HepG2 (cell line): ENCODE data around the gene ANKRD44. TPM values are rescaled to one million over a fixed set of nuclear protein-coding genes. Genes with fewer than 3 reads are reported as not detected.

Experiments used
- ATAC-seq: fragments of 200-7000 bp; cut with Tn5 transposase; 3 replicates; pipeline ENCODE4 v1.9.1; 2020; ENCODE audit warnings: mild to moderate bottlenecking, moderate library complexity
- BruUV-seq: library from RNA; stranded (reverse); fragments of 400-500 nt; replicated peaks from 2 replicates; lab custom pipeline; 2021; lab: Mats Ljungman, UMichigan
- CTCF ChIA-PET: fragments of 300-600 bp; formaldehyde crosslinking; extraction: SDS; loops from one replicate; lab custom pipeline; 2021; ENCODE audit warnings: low total read pairs, inconsistent platforms, low intra/inter-chr PET ratio; lab: Yijun Ruan, JAX
- POLR2A ChIA-PET: fragments of 350-600 bp; sonication (Branson Sonifier 250); formaldehyde crosslinking; loops from one replicate; lab custom pipeline; 2020; ENCODE audit warnings: antibody characterized with exemption, inconsistent platforms; lab: Yijun Ruan, JAX
- DNase-seq: peaks from one replicate; pipeline ENCODE4 v3.0.0-alpha.2; 2015; ENCODE audit warnings: low spot score
- FAIRE-seq: peaks from 3 replicates; lab custom pipeline; 2011; peaks lifted over from hg19 to GRCh38; lab: Jason Lieb, UNC
- H2AFZ ChIP-seq: one replicate; pipeline ENCODE4 v1.6.1; 2011; ENCODE audit warnings: low read length, inconsistent platforms
- H3K27ac ChIP-seq: fragments of 300-600 bp; 3 replicates; pipeline ENCODE4 v1.8.0; 2011; ENCODE audit warnings: mixed run types, mild to moderate bottlenecking, mixed read lengths, low read length, inconsistent platforms; ENCODE audit not compliant: insufficient read depth; ENCODE audit errors: extremely low read length
- H3K27me3 ChIP-seq, 2 experiments: fragments of 200-600 bp in 1 of 2; 2 replicates in 1 of 2; 3 replicates in 1 of 2; pipeline versions ENCODE4 v1.6.0 to v1.8.0; 2011; ENCODE audit warnings: low read length in 2 of 2, mild to moderate bottlenecking in 2 of 2, moderate library complexity in 2 of 2, inconsistent platforms in 1 of 2; ENCODE audit not compliant: insufficient read depth in 2 of 2, control insufficient read depth in 1 of 2
- H3K36me3 ChIP-seq, 2 experiments: fragments of 200-600 bp in 1 of 2; replicated peaks in 1 of 2; 2 replicates in 1 of 2; 3 replicates in 1 of 2; pipeline versions ENCODE4 v1.5.1 to v1.8.0; 2011; ENCODE audit warnings: low read length in 2 of 2, inconsistent platforms in 1 of 2; ENCODE audit not compliant: insufficient read depth in 2 of 2, control insufficient read depth in 1 of 2
- H3K4me1 ChIP-seq: 2 replicates; pipeline ENCODE4 v1.5.1; 2012; ENCODE audit warnings: low read length, inconsistent platforms; ENCODE audit not compliant: insufficient read depth
- H3K4me2 ChIP-seq: 2 replicates; pipeline ENCODE4 v1.6.0; 2011; ENCODE audit warnings: low read depth, low read length, inconsistent platforms
- H3K4me3 ChIP-seq, 3 experiments: fragments of 200-600 bp in 1 of 3; sonication (generic), shearing (Covaris generic) in 1 of 3; replicated peaks in 1 of 3; 2 replicates each; pipeline ENCODE4 v1.5.1; 2011 to 2016; ENCODE audit warnings: low read length in 3 of 3, inconsistent platforms in 2 of 3, low read depth in 2 of 3, mild to moderate bottlenecking in 2 of 3, control low read depth in 1 of 3, mixed read lengths in 1 of 3; ENCODE audit not compliant: insufficient read depth in 1 of 3
- H3K79me2 ChIP-seq: one replicate; pipeline ENCODE4 v1.6.1; 2011; ENCODE audit warnings: low read length, inconsistent platforms; ENCODE audit not compliant: insufficient read depth
- H3K9ac ChIP-seq: 2 replicates; pipeline ENCODE4 v1.6.0; 2011; ENCODE audit warnings: mild to moderate bottlenecking, low read depth, low read length, inconsistent platforms; ENCODE audit not compliant: insufficient read depth
- H3K9me3 ChIP-seq: 2 replicates; pipeline ENCODE4 v1.5.1; 2012; ENCODE audit warnings: mild to moderate bottlenecking, low read length
- H4K20me1 ChIP-seq: 2 replicates; pipeline ENCODE4 v1.6.0; 2011; ENCODE audit warnings: inconsistent platforms, mild to moderate bottlenecking, low read length, moderate library complexity; ENCODE audit not compliant: insufficient read depth
- BRCA1 ChIP-seq: sonication (generic); formaldehyde crosslinking; IDR thresholded peaks from 2 replicates; pipeline ENCODE4 v1.4.0; 2020; ENCODE audit warnings: missing genetic modification reagents
- CBX1 ChIP-seq: IDR thresholded peaks from one replicate; pipeline ENCODE4 v1.6.1; 2016; ENCODE audit warnings: antibody characterized with exemption, low read depth
- CCAR2 ChIP-seq: fragments of 200-400 bp; formaldehyde crosslinking; optimal IDR thresholded peaks from 2 replicates; pipeline ENCODE3; 2018; ENCODE audit warnings: low read depth, mild to moderate bottlenecking, low read length, moderate library complexity
- CHCHD3 ChIP-seq: sonication (generic); formaldehyde crosslinking; IDR thresholded peaks from 2 replicates; pipeline ENCODE4 v1.8.0; 2022; ENCODE audit warnings: mild to moderate bottlenecking, missing genetic modification reagents, moderate library complexity
- DPF2 ChIP-seq: sonication (generic); formaldehyde crosslinking; IDR thresholded peaks from 2 replicates; pipeline ENCODE4 v1.4.0; 2020; ENCODE audit warnings: mild to moderate bottlenecking, low read depth, missing genetic modification reagents, borderline replicate concordance
- JDP2 ChIP-seq: sonication (generic); formaldehyde crosslinking; IDR thresholded peaks from 2 replicates; pipeline ENCODE4 v1.8.1; 2022; ENCODE audit warnings: missing genetic modification reagents, borderline replicate concordance
- JUNB ChIP-seq: sonication (generic); formaldehyde crosslinking; IDR thresholded peaks from 2 replicates; pipeline ENCODE4 v1.8.0; 2022; ENCODE audit warnings: missing genetic modification reagents, mild to moderate bottlenecking, borderline replicate concordance
- MAFG ChIP-seq: sonication (generic); formaldehyde crosslinking; IDR thresholded peaks from 2 replicates; pipeline ENCODE4 v1.5.1; 2020; ENCODE audit warnings: mild to moderate bottlenecking, missing genetic modification reagents
- NBN ChIP-seq: fragments of 450-650 bp; conservative IDR thresholded peaks from 2 replicates; pipeline ENCODE4 v1.6.1; 2017
- NFYC ChIP-seq: IDR thresholded peaks from 2 replicates; pipeline ENCODE4 v1.6.1; 2016; ENCODE audit warnings: missing genetic modification reagents, missing compliant biosample characterization
- PAWR ChIP-seq: sonication (generic); formaldehyde crosslinking; IDR thresholded peaks from 2 replicates; pipeline ENCODE4 v1.4.0; 2020; ENCODE audit warnings: missing genetic modification reagents, mild to moderate bottlenecking, borderline replicate concordance
- SP140L ChIP-seq: sonication (generic); formaldehyde crosslinking; IDR thresholded peaks from 2 replicates; pipeline ENCODE4 v1.4.0; 2020; ENCODE audit warnings: missing genetic modification reagents, borderline replicate concordance
- TARDBP ChIP-seq: sonication (generic); formaldehyde crosslinking; IDR thresholded peaks from 2 replicates; pipeline ENCODE4 v1.8.0; 2022; ENCODE audit warnings: mild to moderate bottlenecking, missing genetic modification reagents
- ZBTB44 ChIP-seq: sonication (generic); formaldehyde crosslinking; IDR thresholded peaks from 2 replicates; pipeline ENCODE4 v1.4.0; 2020; ENCODE audit warnings: missing genetic modification reagents
- ZMYM4 ChIP-seq: sonication (generic); formaldehyde crosslinking; IDR thresholded peaks from 2 replicates; pipeline ENCODE4 v1.8.1; 2023; ENCODE audit warnings: mild to moderate bottlenecking, missing genetic modification reagents
- ZNF33A ChIP-seq: sonication (generic); formaldehyde crosslinking; IDR thresholded peaks from 2 replicates; pipeline ENCODE4 v1.5.1; 2020; ENCODE audit warnings: missing genetic modification reagents, mild to moderate bottlenecking, moderate library complexity, borderline replicate concordance
- ZNF619 ChIP-seq: sonication (generic); formaldehyde crosslinking; IDR thresholded peaks from 2 replicates; pipeline ENCODE4 v1.4.0; 2020; ENCODE audit warnings: mild to moderate bottlenecking, missing genetic modification reagents
- in situ Hi-C: cut with HindIII; loops from 2 replicates; pipeline ENCODE4 v1.10.0; 2017; ENCODE audit warnings: low pct_unique_long_range_greater_than_20kb; ENCODE audit not compliant: extremely low pct_ligation_motif_present
- intact Hi-C: fragments of 100-400 bp; cut with micrococcal nuclease; formaldehyde crosslinking; loops from one replicate; pipeline ENCODE4 v1.10.0; 2022; ENCODE audit not compliant: unreplicated experiment
- polyA plus RNA-seq, 8 experiments: library from polyadenylated mRNA; depleted of rRNA in 3 of 8; stranded (reverse) in 7 of 8; unstranded in 1 of 8; fragments of >200 nt; fragmentation: Illumina TruSeq in 4 of 8; extraction: Trizol in 4 of 8; gene quantifications; 2 replicates each; pipeline versions ENCODE4 v1.2.1 to v1.2.3, GENCODE V29; 2011 to 2016; ENCODE audit warnings: low read depth in 4 of 8, missing spikeins in 1 of 8, mixed read lengths in 1 of 8; ENCODE audit not compliant: insufficient read depth in 1 of 8
- total RNA-seq, 5 experiments: library from RNA; depleted of rRNA; stranded (reverse); fragments of >200 nt; fragmentation: Illumina TruSeq; extraction: Trizol; gene quantifications; 2 replicates each; pipeline ENCODE4 v1.2.3, GENCODE V29; 2016; ENCODE audit warnings: low read depth in 1 of 5
- TF ChIP-seq, protein P1 (sequence below): sonication (generic); formaldehyde crosslinking; IDR thresholded peaks from 2 replicates; pipeline ENCODE4 v1.4.0; 2020; ENCODE audit warnings: missing genetic modification reagents, borderline replicate concordance
- TF ChIP-seq, protein P2 (sequence below): conservative IDR thresholded peaks from 2 replicates; pipeline ENCODE4 v1.6.1; 2018; ENCODE audit warnings: missing genetic modification reagents
- TF ChIP-seq, protein P3 (sequence below): sonication (generic); formaldehyde crosslinking; IDR thresholded peaks from 2 replicates; pipeline ENCODE4 v1.8.0; 2022; ENCODE audit warnings: missing genetic modification reagents, mild to moderate bottlenecking, moderate library complexity, borderline replicate concordance

Gene ANKRD44
- total and polyA plus RNA-seq, 2 of the 13 experiments (the other 11 are each of a cell fraction or from before 2014, with no cell fraction given): 0.04 to 0.11 TPM

GRCh38 chr2:197241596-197241995 is 69.0 kb downstream of the ANKRD44 start:
- in situ Hi-C loops: no loop called here
- H3K4me2 ChIP-seq: no peak overlapping the region
- TF ChIP-seq, protein P1, sequence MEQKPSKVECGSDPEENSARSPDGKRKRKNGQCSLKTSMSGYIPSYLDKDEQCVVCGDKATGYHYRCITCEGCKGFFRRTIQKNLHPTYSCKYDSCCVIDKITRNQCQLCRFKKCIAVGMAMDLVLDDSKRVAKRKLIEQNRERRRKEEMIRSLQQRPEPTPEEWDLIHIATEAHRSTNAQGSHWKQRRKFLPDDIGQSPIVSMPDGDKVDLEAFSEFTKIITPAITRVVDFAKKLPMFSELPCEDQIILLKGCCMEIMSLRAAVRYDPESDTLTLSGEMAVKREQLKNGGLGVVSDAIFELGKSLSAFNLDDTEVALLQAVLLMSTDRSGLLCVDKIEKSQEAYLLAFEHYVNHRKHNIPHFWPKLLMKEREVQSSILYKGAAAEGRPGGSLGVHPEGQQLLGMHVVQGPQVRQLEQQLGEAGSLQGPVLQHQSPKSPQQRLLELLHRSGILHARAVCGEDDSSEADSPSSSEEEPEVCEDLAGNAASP (CRISPR knock-in tag): no peak
- no peak for TF ChIP-seq CCAR2
- TF ChIP-seq JUNB (CRISPR knock-in tag): no peak
- TF ChIP-seq SP140L (CRISPR knock-in tag): no peak
- TF ChIP-seq NFYC (CRISPR knock-in tag): no peak
- TF ChIP-seq ZMYM4 (CRISPR knock-in tag): no peak
- TF ChIP-seq CBX1: no peak
- no peak for TF ChIP-seq ZNF619 (CRISPR knock-in tag)
- TF ChIP-seq MAFG (CRISPR knock-in tag): no peak
- no peak for TF ChIP-seq JDP2 (CRISPR knock-in tag)
- TF ChIP-seq ZNF33A (CRISPR knock-in tag): no peak
- TF ChIP-seq, protein P2, sequence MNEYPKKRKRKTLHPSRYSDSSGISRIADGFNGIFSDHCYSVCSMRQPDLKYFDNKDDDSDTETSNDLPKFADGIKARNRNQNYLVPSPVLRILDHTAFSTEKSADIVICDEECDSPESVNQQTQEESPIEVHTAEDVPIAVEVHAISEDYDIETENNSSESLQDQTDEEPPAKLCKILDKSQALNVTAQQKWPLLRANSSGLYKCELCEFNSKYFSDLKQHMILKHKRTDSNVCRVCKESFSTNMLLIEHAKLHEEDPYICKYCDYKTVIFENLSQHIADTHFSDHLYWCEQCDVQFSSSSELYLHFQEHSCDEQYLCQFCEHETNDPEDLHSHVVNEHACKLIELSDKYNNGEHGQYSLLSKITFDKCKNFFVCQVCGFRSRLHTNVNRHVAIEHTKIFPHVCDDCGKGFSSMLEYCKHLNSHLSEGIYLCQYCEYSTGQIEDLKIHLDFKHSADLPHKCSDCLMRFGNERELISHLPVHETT (CRISPR knock-in tag): no peak
- TF ChIP-seq PAWR (CRISPR knock-in tag): no peak
- no peak for TF ChIP-seq DPF2 (CRISPR knock-in tag)
- TF ChIP-seq BRCA1 (CRISPR knock-in tag): no peak
- no peak for TF ChIP-seq CHCHD3 (CRISPR knock-in tag)
- TF ChIP-seq NBN: no peak
- no peak for TF ChIP-seq ZBTB44 (CRISPR knock-in tag)
- TF ChIP-seq TARDBP (CRISPR knock-in tag): no peak
- TF ChIP-seq, protein P3, sequence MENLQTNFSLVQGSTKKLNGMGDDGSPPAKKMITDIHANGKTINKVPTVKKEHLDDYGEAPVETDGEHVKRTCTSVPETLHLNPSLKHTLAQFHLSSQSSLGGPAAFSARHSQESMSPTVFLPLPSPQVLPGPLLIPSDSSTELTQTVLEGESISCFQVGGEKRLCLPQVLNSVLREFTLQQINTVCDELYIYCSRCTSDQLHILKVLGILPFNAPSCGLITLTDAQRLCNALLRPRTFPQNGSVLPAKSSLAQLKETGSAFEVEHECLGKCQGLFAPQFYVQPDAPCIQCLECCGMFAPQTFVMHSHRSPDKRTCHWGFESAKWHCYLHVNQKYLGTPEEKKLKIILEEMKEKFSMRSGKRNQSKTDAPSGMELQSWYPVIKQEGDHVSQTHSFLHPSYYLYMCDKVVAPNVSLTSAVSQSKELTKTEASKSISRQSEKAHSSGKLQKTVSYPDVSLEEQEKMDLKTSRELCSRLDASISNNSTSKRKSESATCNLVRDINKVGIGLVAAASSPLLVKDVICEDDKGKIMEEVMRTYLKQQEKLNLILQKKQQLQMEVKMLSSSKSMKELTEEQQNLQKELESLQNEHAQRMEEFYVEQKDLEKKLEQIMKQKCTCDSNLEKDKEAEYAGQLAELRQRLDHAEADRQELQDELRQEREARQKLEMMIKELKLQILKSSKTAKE (CRISPR knock-in tag): no peak
- TF ChIP-seq, all 625 proteins: peak for 0
- H4K20me1 ChIP-seq: no peaks in the 10 kb centered on the region
- no peaks in the 10 kb centered on the region for H3K9me3 ChIP-seq
- H3K27ac ChIP-seq: no peak overlapping the region
- FAIRE-seq: no peak
- H3K4me3 ChIP-seq: no peak overlapping the region
- POLR2A ChIA-PET: no interaction called here
- H3K36me3 ChIP-seq: no peaks in the 10 kb centered on the region
- BruUV-seq: no TSS peak
- intact Hi-C loops: no loop called here
- no peak overlapping the region for H2AFZ ChIP-seq
- DNase-seq: no peak
- H3K9ac ChIP-seq: no peak overlapping the region
- ATAC-seq: no peak
- CTCF ChIA-PET: no interaction called here
- H3K79me2 ChIP-seq: no peaks in the 10 kb centered on the region
- H3K27me3 ChIP-seq: peaks cover 0 to 2% of the 10 kb centered on the region in 2 experiments; a peak in 1 of 5 replicates
- H3K4me1 ChIP-seq: no peaks in the 10 kb centered on the region
